Measurements from ENCODE around the gene MT1F. TPM values are rescaled to one million over a fixed set of nuclear protein-coding genes. Genes with fewer than 3 reads are reported as not detected.
"Not testable (repeated sequence)": the region's sequence is repeated elsewhere in the genome, so short reads cannot be mapped to it uniquely, and the experiment has no call there.

Gene MT1F
- total RNA-seq, 2 experiments from 2014 or later, result 0.44 TPM; not detected in 1

- H3K9me2 ChIP-seq (ENCODE audit: insufficient read depth, low read length); H3K4me2 ChIP-seq (ENCODE audit: low read length); DNase-seq (ENCODE audit: low spot score); CTCF ChIA-PET (ENCODE audit: unreplicated experiment); H3K36me3 ChIP-seq (ENCODE audit: insufficient read depth, low read length); H3K4me3 ChIP-seq (ENCODE audit: low read depth, low read length, poor library complexity, severe bottlenecking); H4K20me1 ChIP-seq (ENCODE audit: insufficient read depth, low read length); H3K4me1 ChIP-seq (ENCODE audit: insufficient read depth, low read length, poor library complexity, severe bottlenecking); intact Hi-C loops (cut with micrococcal nuclease; ENCODE audit: unreplicated experiment); BruUV-seq (replicated peaks); H3K27ac ChIP-seq (ENCODE audit: low read depth, low read length, poor library complexity, severe bottlenecking); H3K79me2 ChIP-seq (ENCODE audit: insufficient read depth, low read depth, low read length); H3K9me3 ChIP-seq (ENCODE audit: low read length); H2AFZ ChIP-seq (ENCODE audit: low read length): not testable (repeated sequence)
- POLR2A ChIA-PET, result interaction anchor here (0.7 to 1.5 kb wide), 3 partner anchors 13 to 112 kb away, joined by 3 to 11 read pairs (median 3); no protein-coding TSS in a partner anchor
Observed at GRCh38 chr16:56623184-56623583, 34.6 kb upstream of the MT1F start.

GRCh38 chr16:56623637-56624036 lies 34.1 kb upstream of the MT1F start:
- no TSS peak for BruUV-seq (replicated peaks)
- H3K4me2 ChIP-seq (ENCODE audit: low read length), result no peak overlapping the region
- no peak for DNase-seq (ENCODE audit: low spot score)
- ChIA-PET POLR2A (interaction anchor here (0.6 to 1.5 kb wide), 4 partner anchors 13 to 123 kb away, joined by 3 to 11 read pairs (median 3); no protein-coding TSS in a partner anchor), CTCF (ENCODE audit: unreplicated experiment) (no interaction called here)
- no peaks in the 10 kb centered on the region for H4K20me1 ChIP-seq (ENCODE audit: insufficient read depth, low read length)
- H3K4me1 ChIP-seq (ENCODE audit: insufficient read depth, low read length, poor library complexity, severe bottlenecking), result peaks cover 4% of the 10 kb centered on the region
- no peak for TF ChIP-seq CTCF (conservative IDR thresholded peaks at IDR 0.05; ENCODE audit: low read length)
- TF ChIP-seq EZH2phosphoT487 (IDR thresholded peaks at IDR 0.05; ENCODE audit: borderline replicate concordance, low read depth, low read length), result no peak
- H3K36me3 ChIP-seq (ENCODE audit: insufficient read depth, low read length), result no peaks in the 10 kb centered on the region
- no peak overlapping the region for H3K27ac ChIP-seq (ENCODE audit: low read depth, low read length, poor library complexity, severe bottlenecking)
- no peaks in the 10 kb centered on the region for H3K79me2 ChIP-seq (ENCODE audit: insufficient read depth, low read depth, low read length)
- H2AFZ ChIP-seq (ENCODE audit: low read length), result no peak overlapping the region
- intact Hi-C loops (cut with micrococcal nuclease; ENCODE audit: unreplicated experiment), result no loop called here
- no peaks in the 10 kb centered on the region for H3K9me2 ChIP-seq (ENCODE audit: insufficient read depth, low read length)
- no peak overlapping the region for H3K4me3 ChIP-seq (ENCODE audit: low read depth, low read length, poor library complexity, severe bottlenecking)
- no peaks in the 10 kb centered on the region for H3K9me3 ChIP-seq (ENCODE audit: low read length)

GRCh38 chr16:56625140-56625942 lies 32.4 kb upstream of the MT1F start, which contains the start of gene MT1E:
MT1E (plus strand) TSS chr16:56625781; CDS start chr16:56625852, 71 bp downstream.
- Histone ChIP-seq H3K4me1 (ENCODE audit: insufficient read depth, low read length, poor library complexity, severe bottlenecking) (peaks cover 11% of the 10 kb centered on the region), H4K20me1 (ENCODE audit: insufficient read depth, low read length) (no peaks in the 10 kb centered on the region), H3K4me3 (ENCODE audit: low read depth, low read length, poor library complexity, severe bottlenecking) (no peak within 1 kb of the TSS), H3K36me3 (ENCODE audit: insufficient read depth, low read length) (no peaks in the 10 kb centered on the region), H3K9me2 (ENCODE audit: insufficient read depth, low read length) (no peaks in the 10 kb centered on the region), H2AFZ (ENCODE audit: low read length) (no peak within 1 kb of the TSS), H3K9me3 (ENCODE audit: low read length) (no peaks in the 10 kb centered on the region), H3K4me2 (ENCODE audit: low read length) (no peak within 1 kb of the TSS), H3K27ac (ENCODE audit: low read depth, low read length, poor library complexity, severe bottlenecking) (no peak within 1 kb of the TSS), H3K79me2 (ENCODE audit: insufficient read depth, low read depth, low read length) (no peaks in the 10 kb centered on the region)
- no peak for DNase-seq (ENCODE audit: low spot score)
- no peak for TF ChIP-seq CTCF (conservative IDR thresholded peaks at IDR 0.05; ENCODE audit: low read length)
- TF ChIP-seq EZH2phosphoT487 (IDR thresholded peaks at IDR 0.05; ENCODE audit: borderline replicate concordance, low read depth, low read length), result no peak
- BruUV-seq (replicated peaks), result no TSS peak
- intact Hi-C loops (cut with micrococcal nuclease; ENCODE audit: unreplicated experiment), result no loop called here
- ChIA-PET POLR2A (no interaction called here), CTCF (ENCODE audit: unreplicated experiment) (no interaction called here)
